Stimulated activated naive CD8-positive, alpha-beta T cell treated with anti-CD3 and anti-CD28 coated beads, Interleukin-15, amount 100 ng/mL, for 72 hours (primary cell): ENCODE data around the gene CMIP.

Source experiments
- ATAC-seq: fragments of 150-1000 bp; cut with Tn5 transposase; 2 replicates; pipeline ENCODE4 v1.10.0; 2021; ENCODE audit warnings: mild to moderate bottlenecking, moderate library complexity
- DNase-seq, 2 donors: peaks; one replicate each; pipeline ENCODE4 v3.0.0; 2021 to 2022
- H3K27ac Mint-ChIP-seq, 2 donors: one replicate each; pipeline ENCODE4 v1.8.0; 2022; ENCODE audit warnings: mild to moderate bottlenecking in 2 of 2, mixed read lengths in 2 of 2, moderate library complexity in 2 of 2
- H3K27me3 Mint-ChIP-seq: one replicate; pipeline ENCODE4 v1.8.0; 2022; ENCODE audit warnings: mixed read lengths
- H3K4me1 Mint-ChIP-seq: one replicate; pipeline ENCODE4 v1.8.0; 2022; ENCODE audit warnings: mild to moderate bottlenecking, mixed read lengths
- H3K4me3 Mint-ChIP-seq, 2 donors: one replicate each; pipeline ENCODE4 v1.8.0; 2022; ENCODE audit warnings: mild to moderate bottlenecking in 2 of 2, mixed read lengths in 2 of 2, moderate library complexity in 1 of 2
- H3K9me3 Mint-ChIP-seq, 2 donors: one replicate each; pipeline ENCODE4 v1.8.0; 2022; ENCODE audit warnings: mixed read lengths in 2 of 2

The CMIP gene

GRCh38 chr16:81526935-81527334, 82.3 kb downstream of the CMIP start:
- peaks cover 47% of the 10 kb centered on the region for H3K4me1 Mint-ChIP-seq
- no peak overlapping the region for H3K4me3 Mint-ChIP-seq
- no peaks in the 10 kb centered on the region for H3K27me3 Mint-ChIP-seq
- no peak overlapping the region for H3K27ac Mint-ChIP-seq
- no peak for ATAC-seq
- DNase-seq: no peak
- no peaks in the 10 kb centered on the region for H3K9me3 Mint-ChIP-seq

GRCh38 chr16:81527477-81528178, 83.0 kb downstream of the CMIP start:
- Mint-ChIP-seq H3K27me3 (no peaks in the 10 kb centered on the region), H3K9me3 (no peaks in the 10 kb centered on the region), H3K27ac (no peak overlapping the region), H3K4me3 (no peak overlapping the region), H3K4me1 (peaks cover 46% of the 10 kb centered on the region)
- DNase-seq (no peak), ATAC-seq (no peak)

DNA sequence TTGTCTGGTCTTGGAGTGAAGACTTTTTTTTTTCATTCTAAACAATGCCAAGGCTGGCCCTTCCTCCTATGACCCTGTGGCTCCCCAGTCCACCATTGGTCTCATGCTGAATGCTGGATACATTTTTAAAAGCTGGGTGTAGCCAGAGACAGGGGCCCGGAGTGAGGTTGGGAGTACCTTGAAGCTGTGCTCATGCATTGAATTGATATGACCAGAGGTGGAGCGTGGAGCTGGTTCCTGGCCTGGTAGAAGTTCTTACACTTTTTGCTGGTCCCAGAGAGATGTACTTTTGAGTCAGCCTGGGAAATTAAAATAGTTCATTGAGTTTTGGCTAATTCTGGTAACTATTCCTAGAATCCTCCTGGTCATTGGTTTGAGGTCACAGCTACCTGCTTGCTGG, 83.6 kb downstream of the CMIP start:
- DNase-seq (no peak), ATAC-seq (peak; percentile 48)
- H3K4me3 Mint-ChIP-seq: no peak overlapping the region
- no peak overlapping the region for H3K27ac Mint-ChIP-seq
- no peaks in the 10 kb centered on the region for H3K9me3 Mint-ChIP-seq
- H3K4me1 Mint-ChIP-seq: peaks cover 48% of the 10 kb centered on the region
- H3K27me3 Mint-ChIP-seq: no peaks in the 10 kb centered on the region

DNA sequence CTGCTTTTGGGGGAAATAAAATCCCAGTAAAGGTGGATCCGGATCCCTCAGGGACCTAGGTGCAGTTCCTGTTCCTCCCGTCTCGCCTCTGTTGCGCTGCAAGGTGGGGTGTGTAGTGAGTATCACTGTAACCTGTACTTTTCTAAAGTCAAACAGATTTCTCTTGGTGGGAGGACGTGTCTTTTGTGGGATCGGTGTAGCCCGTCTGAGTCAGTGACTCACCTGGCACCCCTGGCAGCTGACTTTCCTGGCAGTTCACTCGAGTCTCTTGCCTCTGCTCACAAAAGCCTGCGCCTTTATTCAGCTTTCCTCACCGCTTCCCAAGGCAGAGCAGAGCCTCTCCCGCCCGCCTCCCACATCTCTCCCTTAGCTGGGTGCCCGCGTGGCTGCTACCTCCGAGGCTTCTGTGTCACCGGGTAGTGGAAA, 85.7 kb downstream of the CMIP start:
- H3K4me3 Mint-ChIP-seq: no peak overlapping the region
- no peaks in the 10 kb centered on the region for H3K27me3 Mint-ChIP-seq
- DNase-seq: no peak
- H3K27ac Mint-ChIP-seq: peak overlapping the region; percentile 11 to 65
- no peaks in the 10 kb centered on the region for H3K9me3 Mint-ChIP-seq
- H3K4me1 Mint-ChIP-seq: peaks cover 44% of the 10 kb centered on the region
- ATAC-seq: no peak

GRCh38 chr16:81530814-81531213, 86.2 kb downstream of the CMIP start:
- Mint-ChIP-seq H3K9me3 (no peaks in the 10 kb centered on the region), H3K27ac (peak overlapping the region in 1 of 2 donors; percentile 28), H3K4me1 (peaks cover 41% of the 10 kb centered on the region), H3K27me3 (no peaks in the 10 kb centered on the region), H3K4me3 (no peak overlapping the region)
- ATAC-seq: no peak
- no peak for DNase-seq

DNA sequence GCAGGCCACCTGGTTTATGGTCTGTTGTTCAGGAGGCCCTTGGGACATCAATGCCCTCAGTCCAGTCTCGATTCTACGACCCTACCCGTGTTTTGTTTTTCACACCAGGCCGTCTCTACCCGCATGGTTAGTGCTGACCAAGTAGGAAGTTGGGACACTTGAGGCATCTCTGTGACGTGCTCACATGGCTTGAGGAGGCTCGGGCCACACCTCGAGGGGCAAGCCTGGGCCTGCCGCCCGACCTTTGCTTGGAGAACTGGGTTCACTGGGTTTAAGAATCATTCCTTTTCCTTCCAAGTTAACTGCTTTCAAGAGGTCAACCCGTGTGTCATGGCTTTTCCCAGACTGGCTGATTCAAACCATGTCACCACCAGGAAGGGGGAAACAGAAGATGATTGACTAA, 86.8 kb downstream of the CMIP start:
- DNase-seq (no peak), ATAC-seq (no peak)
- Mint-ChIP-seq H3K27me3 (no peaks in the 10 kb centered on the region), H3K27ac (no peak overlapping the region), H3K9me3 (no peaks in the 10 kb centered on the region), H3K4me1 (peaks cover 35% of the 10 kb centered on the region), H3K4me3 (no peak overlapping the region)

DNA sequence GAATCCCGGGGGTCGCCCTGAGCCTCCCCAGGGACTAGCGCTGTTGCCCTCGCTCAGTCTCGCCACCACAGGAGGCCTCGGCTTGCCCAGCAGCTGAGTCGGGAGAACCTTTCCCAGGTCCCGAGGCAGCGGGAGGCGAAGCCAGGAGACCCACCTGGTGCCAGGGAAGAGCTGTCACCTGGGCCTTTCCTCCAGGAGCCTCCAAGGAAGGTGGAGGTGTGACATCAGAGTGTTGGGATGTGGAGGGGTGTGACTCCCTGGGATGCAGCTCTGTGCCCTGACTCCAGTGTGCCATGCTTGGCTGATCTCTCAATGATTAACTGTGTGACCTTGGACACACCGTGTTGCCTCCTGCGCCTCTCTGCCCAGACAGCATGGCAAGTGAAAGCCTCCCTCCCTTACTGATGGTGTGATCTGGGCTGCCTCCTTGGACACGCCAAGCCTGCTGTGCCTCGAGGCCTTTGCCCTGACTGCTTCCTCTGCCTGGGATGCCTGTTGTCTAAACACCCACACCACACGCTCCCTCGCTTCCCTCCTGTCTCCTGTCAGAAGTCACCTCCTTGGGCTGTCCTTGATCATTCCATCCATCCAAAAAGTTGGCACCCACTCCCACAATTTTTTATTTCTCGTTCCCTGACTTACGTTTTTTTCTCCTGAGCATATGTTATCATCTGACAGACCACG, 88.0 kb downstream of the CMIP start:
- no peaks in the 10 kb centered on the region for H3K27me3 Mint-ChIP-seq
- no peak overlapping the region for H3K4me3 Mint-ChIP-seq
- no peak overlapping the region for H3K27ac Mint-ChIP-seq
- DNase-seq (no peak), ATAC-seq (no peak)
- no peaks in the 10 kb centered on the region for H3K9me3 Mint-ChIP-seq
- peaks cover 23% of the 10 kb centered on the region for H3K4me1 Mint-ChIP-seq

DNA sequence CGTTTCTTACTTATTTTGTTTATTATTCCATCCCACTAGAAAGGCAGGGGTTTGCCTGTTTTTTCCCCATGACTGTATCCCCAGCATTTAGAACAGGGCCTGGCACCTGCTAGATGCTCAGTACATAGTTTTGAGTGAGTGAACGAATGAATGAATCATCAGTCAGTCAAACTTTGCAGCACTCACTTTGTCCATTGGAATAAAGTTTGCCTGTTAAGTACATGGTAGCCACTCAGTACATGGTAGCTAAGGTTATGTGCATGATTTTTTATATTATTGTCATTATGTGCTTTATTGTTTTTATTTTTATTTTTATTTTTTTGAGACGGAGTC, 88.5 kb downstream of the CMIP start:
- peaks cover 19% of the 10 kb centered on the region for H3K4me1 Mint-ChIP-seq
- DNase-seq (no peak), ATAC-seq (no peak)
- H3K9me3 Mint-ChIP-seq: no peaks in the 10 kb centered on the region
- no peak overlapping the region for H3K27ac Mint-ChIP-seq
- no peak overlapping the region for H3K4me3 Mint-ChIP-seq
- H3K27me3 Mint-ChIP-seq: no peaks in the 10 kb centered on the region

GRCh38 chr16:81535679-81536360, 91.2 kb downstream of the CMIP start:
- Mint-ChIP-seq H3K27ac (no peak overlapping the region), H3K27me3 (no peaks in the 10 kb centered on the region), H3K9me3 (no peaks in the 10 kb centered on the region), H3K4me1 (peaks cover 6% of the 10 kb centered on the region), H3K4me3 (no peak overlapping the region)
- ATAC-seq (no peak), DNase-seq (no peak)

GRCh38 chr16:81536648-81537047, 92.0 kb downstream of the CMIP start:
- no peak for ATAC-seq
- Mint-ChIP-seq H3K27me3 (no peaks in the 10 kb centered on the region), H3K4me3 (no peak overlapping the region), H3K27ac (no peak overlapping the region), H3K4me1 (peaks cover 6% of the 10 kb centered on the region), H3K9me3 (no peaks in the 10 kb centered on the region)
- no peak for DNase-seq

- no peak overlapping the region for H3K27ac Mint-ChIP-seq
- peaks cover 15% of the 10 kb centered on the region for H3K4me1 Mint-ChIP-seq
Measured at GRCh38 chr16:81537721-81538561, 93.3 kb downstream of the CMIP start.

GRCh38 chr16:81539009-81539758, 94.6 kb downstream of the CMIP start:
- no peak overlapping the region for H3K4me3 Mint-ChIP-seq
- H3K27ac Mint-ChIP-seq: no peak overlapping the region
- peaks cover 22% of the 10 kb centered on the region for H3K4me1 Mint-ChIP-seq
- no peaks in the 10 kb centered on the region for H3K27me3 Mint-ChIP-seq
- DNase-seq (no peak), ATAC-seq (no peak)
- H3K9me3 Mint-ChIP-seq: no peaks in the 10 kb centered on the region

More at GRCh38 chr16:81537721-81538561, 93.3 kb downstream of the CMIP start:
- DNase-seq (no peak), ATAC-seq (no peak)
- Mint-ChIP-seq H3K4me3 (no peak overlapping the region), H3K27me3 (no peaks in the 10 kb centered on the region), H3K9me3 (no peaks in the 10 kb centered on the region)

GRCh38 chr16:81539759-81540472, 95.3 kb downstream of the CMIP start:
- ATAC-seq (no peak), DNase-seq (no peak)
- H3K4me1 Mint-ChIP-seq: peaks cover 30% of the 10 kb centered on the region
- H3K9me3 Mint-ChIP-seq: no peaks in the 10 kb centered on the region
- no peak overlapping the region for H3K27ac Mint-ChIP-seq
- no peaks in the 10 kb centered on the region for H3K27me3 Mint-ChIP-seq
- H3K4me3 Mint-ChIP-seq: no peak overlapping the region

- H3K27ac Mint-ChIP-seq: no peak overlapping the region
- ATAC-seq: no peak
- H3K4me3 Mint-ChIP-seq: no peak overlapping the region
- no peak for DNase-seq
- H3K4me1 Mint-ChIP-seq: peaks cover 42% of the 10 kb centered on the region
- no peaks in the 10 kb centered on the region for H3K9me3 Mint-ChIP-seq
- H3K27me3 Mint-ChIP-seq: no peaks in the 10 kb centered on the region
Measured at GRCh38 chr16:81541314-81541713, 96.7 kb downstream of the CMIP start.
